GM19351 (cell line): ENCODE data around the gene POTEJ.
"Not testable (repeated sequence)": the region's sequence is repeated elsewhere in the genome, so short reads cannot be mapped to it uniquely, and the experiment has no call there.

Experiments used
- ATAC-seq: cut with Tn5 transposase; IDR thresholded peaks from one replicate; pipeline ENCODE4 v1.9.1; 2021; ENCODE audit warnings: mild to moderate bottlenecking, moderate library complexity; ENCODE audit not compliant: unreplicated experiment

The POTEJ gene

DNA sequence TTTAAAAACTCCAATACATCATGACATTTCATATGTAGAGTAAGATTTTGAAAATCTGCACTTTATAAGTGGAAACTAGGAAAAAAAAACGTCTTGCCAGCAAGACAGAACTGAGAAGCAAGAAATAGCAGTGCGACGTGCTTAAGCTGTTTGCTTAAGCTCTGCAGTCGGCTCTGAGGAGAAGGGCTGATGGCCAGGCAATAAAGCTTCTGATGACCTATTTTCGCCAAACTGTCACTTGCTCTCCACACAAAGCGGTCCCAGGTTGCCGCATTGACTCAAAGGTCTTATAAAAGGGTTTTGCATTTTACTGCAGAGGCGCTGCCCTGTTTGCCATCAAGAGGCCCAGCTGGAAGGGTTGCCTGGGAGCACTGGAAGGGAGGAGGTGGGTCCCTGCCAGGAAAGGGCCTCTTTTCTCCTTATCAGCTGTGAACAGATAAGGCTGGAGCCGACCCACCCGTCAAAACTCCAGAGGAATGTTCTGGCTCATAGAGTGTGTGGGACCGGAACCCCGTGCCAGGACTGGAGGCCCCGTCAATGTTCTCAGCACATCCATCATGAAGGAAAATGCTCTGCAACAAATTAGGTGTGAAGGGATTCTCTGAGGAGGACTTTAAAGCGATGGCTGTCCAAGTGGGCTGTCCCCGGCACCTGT lies 9.5 kb upstream of the POTEJ start:
- not testable (repeated sequence) for ATAC-seq

DNA sequence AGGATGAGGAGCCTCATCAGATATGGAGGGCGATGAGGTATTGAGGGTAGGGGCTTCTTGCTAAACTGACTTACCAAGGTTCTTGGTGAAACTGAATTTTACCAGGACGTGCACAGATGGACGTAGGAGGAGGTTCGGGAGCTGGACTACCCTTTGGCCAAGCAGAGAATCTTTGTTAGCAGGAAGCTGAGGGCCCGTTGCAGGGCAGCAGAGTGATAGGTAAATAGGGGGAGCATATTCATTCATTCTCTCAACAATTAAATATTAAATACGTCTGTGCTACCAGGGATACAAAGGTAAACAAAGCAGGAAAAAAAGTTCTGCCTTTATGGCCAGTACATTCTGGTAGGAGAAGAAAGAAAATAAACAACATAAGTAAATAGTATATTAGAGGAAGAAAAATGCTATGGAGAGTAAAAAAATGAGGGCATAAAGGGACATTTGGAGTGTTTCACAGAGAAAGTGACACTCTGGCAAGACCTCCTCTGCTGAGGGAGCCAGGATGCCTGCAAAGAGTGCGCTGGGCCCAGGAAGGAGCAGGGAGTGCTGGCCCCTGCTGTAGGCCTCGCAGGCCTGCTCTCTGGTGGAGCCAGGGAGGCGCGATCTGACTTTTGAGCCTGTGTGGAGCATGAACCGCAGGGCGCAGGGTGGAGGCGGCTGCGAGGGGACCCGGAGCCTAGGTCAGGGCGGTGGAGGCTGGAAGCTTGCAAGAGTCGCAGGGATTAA lies 2.8 kb upstream of the POTEJ start:
- not testable (repeated sequence) for ATAC-seq

DNA sequence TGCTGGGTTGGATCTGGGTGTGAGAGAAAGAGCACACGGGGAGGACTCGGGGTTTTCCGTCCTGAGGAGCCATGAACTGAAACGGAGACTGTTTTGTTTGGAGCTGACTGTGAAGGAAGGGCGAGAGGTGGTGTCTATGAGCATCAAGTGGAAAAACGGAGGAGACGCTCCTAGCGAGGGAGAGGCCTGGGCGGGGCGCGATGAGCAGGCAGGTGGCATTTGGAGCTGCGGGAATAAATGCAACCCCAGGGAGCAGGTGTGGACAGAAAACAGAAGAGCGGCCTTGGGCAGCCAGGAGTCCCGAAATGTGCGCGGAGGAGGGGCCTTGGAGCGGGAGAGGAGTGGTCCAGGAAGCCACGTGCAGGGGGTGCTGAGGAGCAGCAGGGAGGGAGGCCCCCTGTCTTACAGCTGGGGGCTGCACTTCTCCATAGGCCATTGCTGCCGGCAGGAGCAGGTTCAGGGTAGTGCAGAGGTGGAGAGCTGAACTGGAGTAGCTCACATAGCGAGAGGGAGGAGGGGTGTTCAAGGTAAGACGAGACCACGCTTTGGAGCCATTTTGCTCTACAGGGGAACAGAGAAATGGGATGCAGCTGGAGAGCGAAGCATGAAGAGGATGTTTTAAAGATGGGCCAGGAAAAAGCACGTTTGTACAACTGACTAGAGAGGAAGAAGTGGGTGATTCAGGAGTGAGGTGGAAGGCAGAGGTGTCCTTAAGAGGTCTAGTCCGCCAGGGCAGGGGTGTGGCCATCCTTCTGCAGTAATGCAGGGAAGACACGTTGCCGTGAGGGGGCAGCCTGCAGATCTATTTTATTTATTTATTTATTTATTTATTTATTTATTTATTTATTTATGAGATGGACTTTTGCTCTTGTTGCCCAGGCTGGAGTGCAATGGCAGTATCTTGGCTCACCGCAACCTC lies 2.0 kb upstream of the POTEJ start:
- ATAC-seq = not testable (repeated sequence)

DNA sequence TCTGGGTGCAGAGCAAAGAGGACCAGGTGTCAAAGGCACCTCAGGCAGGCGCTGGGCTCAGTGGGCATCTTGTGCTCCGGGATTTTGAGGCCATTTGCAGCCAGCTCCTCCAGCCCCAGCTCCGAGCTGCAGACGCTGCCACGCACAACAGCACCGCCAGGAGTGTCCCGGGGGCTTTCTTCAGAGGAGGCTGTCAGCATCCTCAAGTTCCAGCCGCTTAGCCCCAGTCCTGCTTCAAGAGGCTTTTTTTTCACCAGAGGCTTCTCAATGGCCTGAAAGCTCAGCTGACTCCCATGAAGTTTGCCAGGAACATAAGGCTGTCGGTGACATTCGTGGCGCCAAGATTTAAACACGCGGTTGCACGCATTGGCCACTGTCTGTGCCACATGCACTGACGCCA lies 754 bp upstream of the POTEJ start:
- not testable (repeated sequence) for ATAC-seq

DNA sequence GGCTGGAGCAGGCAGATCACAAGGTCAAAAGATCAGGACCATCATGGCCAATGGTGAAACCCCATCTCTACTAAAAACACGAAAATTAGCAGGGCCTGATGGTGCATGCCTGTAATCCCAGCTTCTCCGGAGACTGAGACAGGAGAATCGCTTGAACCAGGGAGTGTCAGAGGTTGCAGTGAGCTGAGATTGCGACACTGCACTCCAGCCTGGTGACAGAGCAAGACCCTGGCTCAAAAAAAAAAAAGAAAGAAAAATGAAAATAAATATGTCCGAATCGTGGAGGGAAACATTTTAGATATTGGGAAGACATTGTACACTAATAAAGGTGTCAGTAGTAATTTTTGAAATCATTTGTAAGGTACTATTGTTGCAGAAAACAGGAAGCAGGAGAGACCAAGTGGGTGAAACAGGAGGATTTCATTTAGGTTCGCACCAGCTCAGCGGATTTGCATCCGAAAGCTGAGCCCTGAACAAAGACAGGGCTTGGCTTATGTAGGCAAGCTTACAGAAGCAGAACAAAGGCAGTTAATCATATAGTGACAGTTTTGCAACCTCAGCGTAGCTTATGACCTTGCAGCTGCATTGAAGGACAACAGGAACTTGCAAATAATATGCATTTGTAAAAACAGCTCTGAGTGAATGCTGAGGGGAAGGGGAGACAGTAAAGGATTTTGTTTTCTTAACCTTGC lies 17.7 kb downstream of the POTEJ start:
- ATAC-seq = not testable (repeated sequence)

DNA sequence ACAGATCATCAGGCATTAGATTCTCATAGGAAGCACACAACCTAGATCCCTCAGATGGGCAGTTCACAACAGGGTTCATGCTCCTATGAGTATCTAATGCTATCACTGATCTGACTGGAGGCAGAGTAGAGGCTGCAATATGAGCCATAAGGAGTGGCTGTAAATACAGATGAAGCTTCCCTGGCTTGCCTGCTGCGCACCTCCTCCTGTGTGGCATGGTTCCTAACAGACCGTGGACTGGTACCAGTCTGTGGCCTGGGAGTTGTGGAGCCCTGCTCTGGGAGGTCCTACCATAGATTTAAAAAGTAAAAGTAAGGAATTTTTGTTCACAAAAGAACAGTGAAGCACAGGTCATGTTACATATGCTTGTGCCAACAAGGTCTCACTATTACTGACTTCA lies 27.7 kb downstream of the POTEJ start:
- ATAC-seq = not testable (repeated sequence)

DNA sequence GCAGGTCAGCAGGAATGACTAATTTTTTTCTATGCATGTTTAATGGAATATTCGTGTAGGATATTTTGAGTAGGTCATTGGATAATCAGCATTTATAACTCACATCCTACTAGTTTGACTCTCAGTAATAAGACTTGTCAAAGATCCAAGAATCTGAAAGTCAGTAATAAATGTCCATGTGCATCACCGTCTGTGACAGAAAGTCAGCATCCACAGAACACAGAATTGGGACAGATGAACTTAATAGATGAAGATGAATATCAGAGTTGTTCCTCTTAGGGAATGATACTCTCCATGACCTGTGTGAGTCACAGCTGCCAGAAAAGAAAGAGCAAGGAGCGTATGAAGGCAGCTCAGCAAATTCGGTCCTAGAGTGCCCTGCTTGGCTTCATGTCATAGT lies 30.4 kb downstream of the POTEJ start:
- ATAC-seq = not testable (repeated sequence)

DNA sequence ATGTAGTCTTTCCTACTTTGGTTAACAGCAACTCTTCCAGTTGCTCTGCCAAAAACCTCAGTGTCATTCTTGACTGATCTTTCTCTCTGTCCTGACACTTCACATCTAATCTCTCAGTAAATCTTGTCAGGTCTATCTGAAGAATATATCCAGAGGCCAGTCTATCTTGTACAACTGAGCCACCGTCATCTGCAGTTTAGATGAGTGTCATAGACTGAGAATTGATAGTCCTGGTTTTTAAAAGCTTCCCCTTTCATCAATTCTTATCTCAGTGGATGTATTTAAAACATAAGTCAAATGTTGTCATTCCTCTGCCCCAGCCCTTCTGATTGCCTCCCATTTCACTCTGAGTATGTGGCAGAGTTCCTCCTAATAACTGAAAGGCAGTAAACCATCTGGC lies 38.0 kb downstream of the POTEJ start:
- ATAC-seq = not testable (repeated sequence)

DNA sequence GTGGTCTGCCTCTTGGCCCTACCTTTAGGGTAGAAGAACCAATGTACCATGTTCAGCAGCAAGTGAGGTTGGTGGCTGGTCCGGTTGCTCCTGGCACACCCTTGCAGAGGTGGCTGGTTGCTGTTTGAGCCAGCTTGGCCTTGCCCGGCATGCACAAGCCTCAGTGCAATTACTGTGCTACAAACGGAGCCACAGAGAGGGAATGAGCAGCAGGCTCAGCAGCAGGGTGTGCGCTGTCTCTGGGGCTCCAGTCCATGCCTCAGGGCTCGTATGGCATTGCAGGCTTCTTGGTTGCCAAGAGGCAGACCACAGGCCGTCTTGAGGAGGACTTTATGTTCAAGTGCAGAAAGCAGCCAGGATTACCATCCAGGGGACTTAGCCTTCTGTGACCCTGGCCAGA lies 53.3 kb downstream of the POTEJ start:
- ATAC-seq = not testable (repeated sequence)

DNA sequence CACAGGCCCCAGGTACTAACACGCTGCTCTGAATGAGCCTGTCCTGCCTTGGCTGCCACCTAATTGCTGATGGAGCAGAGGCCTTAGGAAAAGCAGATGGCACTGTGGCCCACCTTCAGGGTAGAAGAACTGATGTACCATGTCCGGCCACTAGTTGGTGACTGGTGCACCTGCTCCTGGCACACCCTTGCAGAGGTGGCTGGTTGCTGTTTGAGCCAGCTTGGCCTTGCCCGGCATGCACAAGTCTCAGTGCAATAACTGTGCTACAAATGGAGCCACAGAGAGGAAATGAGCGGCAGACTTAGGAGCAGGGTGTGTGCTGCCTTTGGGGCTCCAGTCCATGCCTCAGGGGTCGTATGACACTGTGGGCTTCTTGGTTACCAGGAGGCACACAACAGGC lies 54.4 kb downstream of the POTEJ start:
- not testable (repeated sequence) for ATAC-seq

DNA sequence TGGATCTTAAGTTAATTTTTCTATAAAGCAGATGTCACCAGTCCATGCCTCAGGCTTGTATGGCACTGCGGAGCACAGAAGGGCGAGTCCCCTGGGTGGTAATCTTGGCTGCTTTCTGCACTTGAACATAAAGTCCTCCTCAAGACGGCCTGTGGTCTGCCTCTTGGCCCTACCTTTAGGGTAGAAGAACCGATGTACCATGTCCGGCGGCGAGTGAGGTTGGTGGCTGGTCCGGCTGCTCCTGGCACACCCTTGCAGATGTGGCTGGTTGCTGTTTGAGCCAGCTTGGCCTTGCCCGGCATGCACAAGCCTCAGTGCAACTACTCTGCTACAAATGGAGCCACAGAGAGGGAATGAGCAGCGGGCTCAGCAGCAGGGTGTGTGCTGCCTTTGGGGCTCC lies 56.3 kb downstream of the POTEJ start:
- not testable (repeated sequence) for ATAC-seq

DNA sequence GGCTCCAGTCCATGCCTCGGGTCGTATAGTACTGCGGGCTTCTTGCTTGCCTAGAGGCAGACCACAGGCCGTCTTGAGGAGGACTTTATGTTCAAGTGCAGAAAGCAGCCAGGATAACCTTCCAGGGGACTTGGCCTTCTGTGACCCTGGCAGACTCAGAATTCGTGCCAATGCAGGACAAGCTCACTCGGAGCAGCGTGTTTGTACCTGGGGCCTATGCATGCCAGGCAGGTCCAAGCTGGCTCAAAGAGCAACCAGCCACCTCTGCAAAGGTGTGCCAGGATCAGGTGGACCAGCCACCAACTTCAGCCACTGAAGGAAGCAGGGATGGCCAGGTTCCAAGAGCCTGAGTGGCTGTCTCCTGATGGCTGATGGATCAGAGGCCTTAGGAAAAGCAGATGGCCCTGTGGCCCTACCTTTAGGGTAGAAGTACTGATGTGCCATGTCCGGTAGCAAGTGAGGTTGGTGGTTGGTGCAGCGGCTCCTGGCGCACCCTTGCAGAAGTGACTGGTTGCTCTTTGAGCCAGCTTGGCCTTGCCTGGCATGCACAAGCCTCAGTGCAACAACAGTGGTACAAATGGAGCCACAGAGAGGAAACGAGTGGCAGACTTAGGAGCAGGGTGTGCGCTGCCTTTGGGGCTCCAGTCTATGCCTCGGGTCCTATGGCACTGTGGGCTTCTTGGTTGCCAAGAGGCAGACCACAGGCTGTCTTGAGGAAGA lies 58.9 kb downstream of the POTEJ start:
- not testable (repeated sequence) for ATAC-seq

DNA sequence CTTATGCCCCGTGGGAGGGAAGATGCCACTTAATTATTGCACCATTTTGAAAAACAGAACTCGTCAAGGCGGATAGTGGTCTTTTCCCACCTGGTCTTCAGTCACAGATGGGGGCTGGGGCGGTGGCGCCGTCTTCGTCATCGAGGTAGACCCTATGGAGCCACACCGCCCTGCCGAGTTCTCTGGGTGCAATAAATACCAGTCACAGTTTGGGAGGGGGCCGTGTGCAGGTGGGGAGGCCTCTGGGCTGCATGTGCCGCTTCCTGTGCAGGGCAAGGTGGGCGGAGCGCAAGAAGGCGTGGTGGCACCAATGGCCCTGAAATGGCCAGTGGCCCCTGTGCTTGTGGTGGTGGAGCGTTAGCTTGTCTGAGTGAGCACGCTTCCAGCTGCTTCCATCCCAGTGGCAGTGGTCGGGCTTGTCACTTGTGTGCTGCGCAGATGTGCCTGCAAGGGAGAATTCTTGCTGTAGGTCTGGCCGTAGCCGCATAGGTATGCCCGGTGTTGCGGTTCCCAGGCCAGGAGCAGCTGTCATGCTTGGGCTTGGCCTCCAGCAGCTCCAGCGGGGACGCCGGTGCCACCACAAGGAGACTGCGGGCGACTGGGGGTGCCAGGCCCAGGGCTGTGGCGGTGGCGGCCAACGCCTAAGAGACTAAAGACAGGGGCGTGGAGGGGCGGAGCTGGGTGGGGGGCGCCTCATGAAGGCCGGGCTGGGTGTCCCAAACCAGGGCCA lies 81.0 kb downstream of the POTEJ start:
- peak; percentile 43 for ATAC-seq

DNA sequence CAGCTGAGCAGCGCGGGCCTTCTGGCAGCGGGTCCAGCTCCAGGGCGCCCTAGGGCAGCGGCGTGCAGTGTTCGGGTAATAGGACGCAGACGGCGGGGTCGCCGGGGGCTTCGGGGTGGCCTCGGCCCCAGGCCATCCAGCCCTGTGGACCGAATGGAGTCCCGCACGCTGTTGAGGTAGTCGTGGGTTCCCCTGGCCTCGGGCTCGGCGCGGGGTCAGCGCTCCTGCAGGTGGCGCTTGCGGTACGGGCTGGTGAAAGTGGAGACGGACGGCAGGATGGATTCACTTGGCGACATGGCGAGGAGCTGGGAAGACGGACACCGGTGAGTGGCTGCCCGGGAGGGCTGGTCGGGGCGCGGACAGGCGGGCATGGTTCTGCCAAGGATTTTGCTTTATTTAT lies 82.2 kb downstream of the POTEJ start:
- not testable (repeated sequence) for ATAC-seq

DNA sequence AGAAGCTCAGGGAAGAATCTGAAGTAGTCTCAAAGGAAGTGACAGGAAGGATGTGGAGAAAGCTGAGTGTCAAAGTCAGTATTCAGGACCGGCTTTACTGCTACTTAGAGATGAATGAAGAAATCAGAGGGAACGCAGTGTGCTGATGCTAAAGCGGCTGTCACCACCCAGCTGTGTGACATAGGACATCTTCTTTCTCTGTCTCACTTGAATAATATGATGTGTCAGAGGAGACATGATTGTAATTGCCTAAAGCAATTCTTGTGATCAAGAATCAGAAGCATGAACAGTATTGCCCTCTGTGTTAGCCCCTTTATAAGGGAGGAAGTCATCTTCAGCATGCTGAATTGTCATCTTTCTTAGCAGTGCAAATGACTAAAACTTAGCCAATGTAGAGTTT lies 92.0 kb downstream of the POTEJ start:
- ATAC-seq = not testable (repeated sequence)
